Coronary artery (tissue), 2 donors: Measurements from ENCODE around the gene OR51B5.
"Not testable (repeated sequence)": the region's sequence is repeated elsewhere in the genome, so short reads cannot be mapped to it uniquely, and the experiment has no call there.

Experiments used
- DNase-seq: peaks from one replicate; pipeline ENCODE4 v3.0.0-alpha.2; 2017; ENCODE audit warnings: low spot score
- H3K27ac ChIP-seq, 2 donors: fragments of 200-600 bp; sonication (generic); one replicate each; pipeline ENCODE4 v1.5.1; 2016 to 2019
- H3K4me3 ChIP-seq: fragments of 200-600 bp; sonication (generic); 2 replicates; pipeline ENCODE4 v1.5.1; 2016; ENCODE audit warnings: mild to moderate bottlenecking, moderate library complexity
- CTCF ChIP-seq: fragments of 200-600 bp; sonication (generic); IDR thresholded peaks from one replicate; pipeline ENCODE4 v1.5.1; 2019; ENCODE audit warnings: antibody characterized with exemption

The OR51B5 gene

GRCh38 chr11:5303626-5304025 lies 39.7 kb downstream of the OR51B5 start:
- H3K4me3 ChIP-seq, result no peak overlapping the region
- TF ChIP-seq CTCF, result no peak
- no peak overlapping the region for H3K27ac ChIP-seq
- DNase-seq, result no peak

- TF ChIP-seq CTCF, result no peak
- no peak for DNase-seq
- no peak within 1 kb of the TSS for H3K4me3 ChIP-seq
- H3K27ac ChIP-seq, result no peak within 1 kb of the TSS
These were observed 41.5 kb downstream of the OR51B5 start, which contains the start of gene OR51B4 for GRCh38 chr11:5301846-5302245. TSS of gene OR51B4 (minus strand) at chr11:5301946. CDS start at chr11:5301946, 0 bp downstream.

GRCh38 chr11:5300251-5300650 lies 43.1 kb downstream of the OR51B5 start:
- no peak overlapping the region for H3K4me3 ChIP-seq

DNA sequence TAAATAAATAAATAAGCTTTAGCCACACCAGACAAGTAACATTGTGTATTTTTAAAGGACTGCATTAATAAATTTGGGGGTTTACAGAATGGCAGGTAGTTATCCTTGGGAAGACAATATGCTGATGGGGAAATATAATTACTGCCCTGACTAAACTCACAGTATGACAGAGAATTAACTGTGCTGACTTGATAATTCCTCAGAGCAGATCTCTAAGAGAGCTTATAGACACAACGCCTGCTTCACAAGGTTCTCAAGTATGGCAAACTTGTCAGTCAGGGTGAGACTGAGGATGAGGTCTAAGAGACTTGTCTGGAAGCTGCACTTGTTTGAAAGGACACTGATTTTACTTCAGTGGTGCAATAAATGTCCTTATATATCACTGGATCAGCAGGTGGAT lies 44.9 kb downstream of the OR51B5 start:
- H3K4me3 ChIP-seq, result no peak overlapping the region
- no peak overlapping the region for H3K27ac ChIP-seq
- TF ChIP-seq CTCF, result no peak
- DNase-seq, result no peak

More at GRCh38 chr11:5300251-5300650, 43.1 kb downstream of the OR51B5 start:
- no peak for TF ChIP-seq CTCF
- H3K27ac ChIP-seq, result no peak overlapping the region
- no peak for DNase-seq

DNA sequence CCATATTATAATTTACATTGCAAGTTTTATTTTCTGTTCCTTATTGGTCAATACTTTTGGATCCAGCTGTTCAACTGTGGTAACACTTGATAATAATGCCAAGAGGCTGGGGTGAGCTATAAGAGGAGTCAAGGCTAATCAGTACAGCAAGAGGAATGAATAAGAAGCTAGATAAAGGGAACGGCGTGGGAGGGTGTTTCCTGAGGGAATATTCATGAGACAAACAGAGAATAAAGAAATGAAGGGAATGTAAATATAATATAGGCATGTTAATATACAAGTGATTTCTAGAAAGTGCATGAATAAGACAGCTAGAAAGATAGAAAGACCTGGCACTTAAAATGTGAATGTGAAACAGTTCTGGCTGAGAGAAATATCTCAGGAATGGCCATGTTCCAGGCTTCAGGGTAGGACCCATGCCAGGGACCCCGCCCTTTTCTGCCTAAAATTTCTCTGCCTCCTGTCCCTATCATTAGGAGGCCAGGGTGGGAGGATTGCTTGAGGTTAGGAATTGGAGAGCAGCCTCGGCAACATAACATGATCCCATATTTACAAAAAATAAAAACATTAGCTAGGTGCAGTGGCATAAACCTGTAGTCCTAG lies 45.5 kb downstream of the OR51B5 start:
- Histone ChIP-seq H3K27ac (no peak overlapping the region), H3K4me3 (no peak overlapping the region)
- TF ChIP-seq CTCF, result no peak
- no peak for DNase-seq

DNA sequence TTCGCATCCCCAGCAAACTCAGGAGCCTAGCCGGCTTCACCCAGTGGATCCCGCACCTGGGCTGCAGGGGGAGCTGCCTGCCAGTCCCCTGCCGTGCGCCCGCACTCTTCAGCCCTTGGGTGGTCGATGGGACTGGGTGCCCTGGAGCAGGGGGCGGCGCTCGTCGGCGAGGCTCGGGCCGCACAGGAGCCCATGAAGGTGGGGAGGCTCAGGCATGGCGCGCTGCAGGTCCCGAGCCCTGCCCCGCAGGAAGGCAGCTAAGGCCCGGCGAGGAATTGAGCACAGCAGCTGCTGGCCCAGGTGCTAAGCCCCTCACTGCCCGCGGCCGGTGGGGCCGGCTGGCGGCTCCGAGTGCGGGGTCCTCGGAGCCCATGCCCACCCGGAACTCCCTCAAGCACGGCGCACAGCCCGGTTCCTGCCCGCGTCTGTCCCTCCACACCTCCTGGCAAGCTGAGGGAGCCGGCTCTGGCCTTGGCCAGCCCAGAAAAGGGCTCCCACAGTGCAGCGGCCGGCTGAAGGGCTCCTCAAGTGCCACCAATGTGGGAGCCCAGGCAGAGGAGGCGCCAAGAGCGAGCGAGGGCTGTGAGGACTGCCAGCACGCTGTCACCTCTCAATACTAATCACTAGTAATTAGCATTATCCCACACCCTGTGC lies 48.9 kb downstream of the OR51B5 start:
- not testable (repeated sequence) for H3K4me3 ChIP-seq, DNase-seq, H3K27ac ChIP-seq

GRCh38 chr11:5293028-5293427 lies 50.3 kb downstream of the OR51B5 start:
- Histone ChIP-seq H3K27ac (no peak overlapping the region), H3K4me3 (no peak overlapping the region)
- no peak for DNase-seq
- TF ChIP-seq CTCF, result no peak
